Thyroid gland (tissue), 4 donors: ENCODE data around the gene APOC1.

Experiments
- CTCF ChIP-seq, 6 experiments: fragments of 200-600 bp in 3 of 6; fragments of 450-650 bp in 3 of 6; sonication (generic) in 3 of 6; IDR thresholded peaks; one replicate each; pipeline ENCODE4 v1.5.1; 2016 to 2019; ENCODE audit warnings: antibody characterized with exemption in 6 of 6, mild to moderate bottlenecking in 2 of 6, inconsistent platforms in 1 of 6, moderate library complexity in 1 of 6
- POLR2A ChIP-seq, 2 donors: fragments of 450-650 bp; IDR thresholded peaks; one replicate each; pipeline ENCODE4 v1.6.1; 2017; ENCODE audit warnings: antibody characterized with exemption in 2 of 2, mild to moderate bottlenecking in 2 of 2, moderate library complexity in 1 of 2

DNA sequence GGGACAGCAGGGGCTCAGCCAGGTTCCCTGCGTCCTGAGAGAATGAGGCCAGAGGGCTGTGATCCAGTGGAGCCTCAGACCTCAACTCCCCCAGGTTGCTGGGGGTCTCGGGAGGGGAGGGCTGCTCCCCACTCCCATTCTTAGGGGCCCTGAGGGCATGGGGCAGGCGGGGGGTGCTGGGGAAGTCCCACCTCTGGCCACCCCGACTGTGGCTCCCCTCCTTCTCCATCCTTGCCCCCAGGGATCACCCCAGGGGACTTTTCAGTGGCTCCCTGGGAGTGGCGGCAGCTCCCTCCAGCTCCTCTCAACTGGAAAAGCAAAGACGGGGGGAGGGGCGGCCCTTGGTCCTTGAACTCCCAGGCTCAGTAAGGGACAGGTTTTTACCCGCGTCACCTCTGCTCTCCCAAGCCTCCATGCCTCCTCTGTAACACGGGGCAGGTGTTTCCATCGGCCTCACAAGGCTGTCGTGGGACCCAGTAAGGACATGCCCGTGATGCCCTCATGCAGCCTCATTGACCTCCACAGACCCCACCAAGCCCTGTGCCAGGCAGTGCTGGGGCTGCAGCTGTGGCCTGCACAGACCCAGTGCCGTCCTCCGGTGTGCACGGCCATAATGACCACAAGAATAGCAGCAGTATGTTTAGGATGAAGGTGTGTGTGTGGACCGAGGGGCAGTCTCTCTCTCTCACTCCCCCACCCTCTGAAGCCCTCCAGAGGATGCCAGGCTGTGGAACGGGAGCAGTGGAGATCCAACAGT is 34.9 kb upstream of the APOC1 start:
- no peak for TF ChIP-seq CTCF (IDR thresholded peaks at IDR 0.05)
- TF ChIP-seq POLR2A (IDR thresholded peaks at IDR 0.05): no peak
